DOHH2 (cell line): Measurements from ENCODE around the gene RIN3.

Source experiments
- H3F3A ChIP-seq: fragments of 200-600 bp; sonication (generic), shearing (Covaris generic); 2 replicates; pipeline ENCODE4 v1.6.0; 2016; ENCODE audit warnings: antibody characterized with exemption, mild to moderate bottlenecking; ENCODE audit not compliant: control insufficient read depth, insufficient read depth
- H3K27ac ChIP-seq: fragments of 200-600 bp; sonication (generic); 2 replicates; pipeline ENCODE4 v1.5.1; 2014; ENCODE audit warnings: low read depth, mild to moderate bottlenecking, low read length, moderate library complexity
- H3K27me3 ChIP-seq: fragments of 200-600 bp; sonication (generic); 2 replicates; pipeline ENCODE4 v1.6.1; 2014; ENCODE audit warnings: mild to moderate bottlenecking, low read length, mixed read lengths; ENCODE audit not compliant: control insufficient read depth
- H3K36me3 ChIP-seq: fragments of 200-600 bp; sonication (generic); 2 replicates; pipeline ENCODE4 v1.6.1; 2014; ENCODE audit warnings: mild to moderate bottlenecking, low read length, moderate library complexity, mixed read lengths; ENCODE audit not compliant: control insufficient read depth
- H3K4me1 ChIP-seq: fragments of 200-600 bp; sonication (generic); 2 replicates; pipeline ENCODE4 v1.6.1; 2014; ENCODE audit warnings: mild to moderate bottlenecking, low read length, mixed read lengths; ENCODE audit not compliant: control insufficient read depth
- H3K4me2 ChIP-seq: fragments of 200-600 bp; sonication (generic); 2 replicates; pipeline ENCODE4 v1.6.0; 2014; ENCODE audit warnings: mild to moderate bottlenecking, low read length, moderate library complexity
- H3K4me3 ChIP-seq: fragments of 200-600 bp; sonication (generic); 2 replicates; pipeline ENCODE4 v1.5.1; 2014; ENCODE audit warnings: mild to moderate bottlenecking, low read length, mixed read lengths
- H3K79me2 ChIP-seq: fragments of 200-600 bp; sonication (generic); 2 replicates; pipeline ENCODE4 v1.6.1; 2014; ENCODE audit warnings: mild to moderate bottlenecking, low read length, mixed read lengths; ENCODE audit not compliant: control insufficient read depth
- H3K9me2 ChIP-seq: fragments of 200-600 bp; sonication (generic); replicated peaks from 2 replicates; pipeline ENCODE4 v1.6.1; 2014; ENCODE audit warnings: mild to moderate bottlenecking, low read length, mixed read lengths; ENCODE audit not compliant: control insufficient read depth
- H3K9me3 ChIP-seq: fragments of 200-600 bp; sonication (generic); 2 replicates; pipeline ENCODE4 v1.6.1; 2014; ENCODE audit warnings: antibody characterized with exemption, low read length, mixed read lengths; ENCODE audit not compliant: control insufficient read depth, insufficient read depth
- H4K20me1 ChIP-seq: fragments of 200-600 bp; sonication (generic); 2 replicates; pipeline ENCODE4 v1.6.0; 2014; ENCODE audit warnings: low read depth, mild to moderate bottlenecking, antibody characterized with exemption, low read length, moderate library complexity; ENCODE audit not compliant: control insufficient read depth, insufficient read depth
- CTCF ChIP-seq: fragments of 200-600 bp; sonication (generic); IDR thresholded peaks from one replicate; pipeline ENCODE4 v1.5.1; 2014; ENCODE audit warnings: antibody characterized with exemption, mild to moderate bottlenecking, low read depth, low read length; ENCODE audit not compliant: poor library complexity, severe bottlenecking
- EZH2phosphoT487 ChIP-seq: fragments of 200-600 bp; sonication (generic); IDR thresholded peaks from 2 replicates; pipeline ENCODE4 v1.6.1; 2017; ENCODE audit warnings: borderline replicate concordance, mild to moderate bottlenecking, antibody characterized with exemption, low read length, moderate library complexity, mixed read lengths

RIN3 gene

DNA sequence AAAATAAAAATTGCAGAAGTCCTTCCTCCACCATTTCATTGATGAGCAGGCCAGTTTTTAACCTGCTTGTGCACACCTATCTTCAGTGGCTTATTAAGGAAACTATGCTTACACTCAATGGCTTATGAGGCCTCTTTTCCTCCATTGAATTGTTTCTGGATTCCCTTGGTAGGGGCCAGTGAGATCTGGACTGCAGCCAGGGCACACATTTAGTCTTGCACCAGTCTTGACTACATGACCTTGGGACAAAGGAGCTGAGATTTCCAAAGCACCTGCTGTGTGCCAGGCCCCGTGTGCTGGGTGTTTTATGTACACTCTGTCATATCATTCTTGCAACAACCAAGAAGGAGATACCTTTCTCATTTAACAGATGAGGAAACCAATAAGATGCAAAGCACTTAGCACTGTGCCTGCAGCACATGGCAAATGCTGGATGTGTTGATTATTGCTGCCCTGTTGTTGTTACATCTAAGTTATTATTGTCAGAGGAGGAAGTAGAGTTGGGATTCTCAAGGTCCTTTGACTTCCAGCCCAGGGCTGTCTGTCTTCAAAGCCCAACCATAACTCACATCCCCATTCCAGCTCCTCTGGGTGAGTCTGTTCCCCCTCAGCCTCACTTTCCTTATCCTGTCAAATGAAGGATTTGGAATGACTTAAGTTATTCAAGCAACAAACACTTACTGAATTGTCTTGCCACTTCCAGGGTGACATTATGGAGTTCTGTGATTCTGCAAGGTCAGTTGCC, 31.6 kb upstream of the RIN3 start:
- Histone ChIP-seq H4K20me1 (no peaks in the 10 kb centered on the region), H3K9me2 (no peaks in the 10 kb centered on the region), H3K4me3 (no peak overlapping the region), H3K9me3 (no peaks in the 10 kb centered on the region), H3K36me3 (no peaks in the 10 kb centered on the region), H3F3A (no peaks in the 10 kb centered on the region), H3K27ac (no peak overlapping the region), H3K4me2 (no peak overlapping the region), H3K79me2 (no peaks in the 10 kb centered on the region), H3K4me1 (no peaks in the 10 kb centered on the region), H3K27me3 (peaks cover 2% of the 10 kb centered on the region; the same call in 1 of the 2 replicates)
- TF ChIP-seq EZH2phosphoT487 (no peak), CTCF (no peak)

DNA sequence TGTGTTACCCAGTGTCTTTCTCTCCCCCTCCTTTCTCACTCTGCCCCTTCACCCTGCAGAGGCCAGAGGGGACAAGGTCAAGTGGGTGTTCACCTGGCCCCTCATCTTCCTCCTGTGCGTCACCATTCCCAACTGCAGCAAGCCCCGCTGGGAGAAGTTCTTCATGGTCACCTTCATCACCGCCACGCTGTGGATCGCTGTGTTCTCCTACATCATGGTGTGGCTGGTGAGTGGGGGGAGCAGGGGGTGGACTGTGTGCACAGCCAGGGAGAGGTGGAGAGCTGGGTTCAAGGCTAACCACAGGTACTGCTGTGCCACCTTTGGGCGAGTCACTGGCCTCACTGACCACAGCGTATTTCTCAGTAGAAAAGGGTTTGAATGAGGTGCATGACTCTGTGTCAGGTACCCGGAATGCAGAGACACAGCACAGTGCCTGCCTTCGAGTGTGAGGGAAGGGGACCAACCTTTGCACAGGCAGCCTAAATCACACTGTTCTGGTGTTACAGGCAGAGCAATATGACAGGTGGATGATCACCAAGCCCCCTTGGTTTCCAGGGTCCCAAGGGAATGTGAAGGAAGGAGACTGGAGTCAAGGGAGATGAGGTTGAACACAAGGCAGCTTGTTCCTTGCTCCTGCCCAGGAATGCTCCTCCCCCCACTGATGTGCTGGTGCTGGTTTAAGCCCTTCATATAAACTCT, 30.8 kb upstream of the RIN3 start:
- H3K36me3 ChIP-seq, result no peaks in the 10 kb centered on the region
- H3K9me3 ChIP-seq, result no peaks in the 10 kb centered on the region
- TF ChIP-seq CTCF (no peak), EZH2phosphoT487 (no peak)
- H3K27me3 ChIP-seq, result peaks cover 2% of the 10 kb centered on the region; the same call in 1 of the 2 replicates
- H3K4me3 ChIP-seq, result no peak overlapping the region
- no peaks in the 10 kb centered on the region for H4K20me1 ChIP-seq
- H3K27ac ChIP-seq, result no peak overlapping the region
- no peaks in the 10 kb centered on the region for H3F3A ChIP-seq
- no peak overlapping the region for H3K4me2 ChIP-seq
- no peaks in the 10 kb centered on the region for H3K4me1 ChIP-seq
- no peaks in the 10 kb centered on the region for H3K9me2 ChIP-seq
- no peaks in the 10 kb centered on the region for H3K79me2 ChIP-seq

DNA sequence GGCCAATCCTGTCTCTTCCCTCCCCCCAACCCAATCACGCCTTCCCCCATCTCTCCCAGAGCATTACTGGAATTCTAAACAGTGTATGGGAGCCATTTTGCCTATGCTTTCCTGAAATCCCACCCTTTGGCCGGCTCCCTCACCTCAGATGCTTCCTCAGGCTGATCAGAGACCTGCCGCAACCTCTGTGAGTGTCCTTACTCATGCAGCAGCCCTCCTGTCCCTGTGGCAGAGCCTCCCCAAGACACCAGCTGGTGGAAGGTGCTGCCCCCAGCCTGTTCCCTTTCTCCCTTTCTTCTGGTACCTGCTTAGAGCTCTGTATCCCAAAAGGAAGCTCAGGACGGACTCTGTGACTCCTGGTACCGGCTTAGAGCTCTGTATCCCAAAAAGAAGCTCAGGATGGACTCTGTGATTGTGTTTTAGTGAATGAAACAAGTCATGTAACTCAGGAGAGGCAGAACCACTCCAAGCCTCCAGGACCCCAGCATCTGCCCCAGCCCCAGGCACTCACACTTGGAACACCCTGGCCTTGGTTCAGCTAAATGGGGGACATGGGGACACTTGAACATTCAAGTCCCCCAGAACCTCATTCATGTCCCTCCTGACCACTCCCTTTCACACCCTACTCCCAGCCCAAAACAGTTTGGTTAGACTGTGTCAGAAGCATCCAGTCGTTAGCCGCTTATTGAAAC, 29.3 kb upstream of the RIN3 start:
- H3K9me3 ChIP-seq, result no peaks in the 10 kb centered on the region
- no peaks in the 10 kb centered on the region for H3K4me1 ChIP-seq
- no peak for TF ChIP-seq CTCF
- TF ChIP-seq EZH2phosphoT487, result no peak
- no peaks in the 10 kb centered on the region for H3K79me2 ChIP-seq
- H3K27me3 ChIP-seq, result peaks cover 2% of the 10 kb centered on the region; the same call in 1 of the 2 replicates
- H3K4me3 ChIP-seq, result no peak overlapping the region
- no peak overlapping the region for H3K4me2 ChIP-seq
- no peaks in the 10 kb centered on the region for H4K20me1 ChIP-seq
- no peak overlapping the region for H3K27ac ChIP-seq
- no peaks in the 10 kb centered on the region for H3F3A ChIP-seq
- no peaks in the 10 kb centered on the region for H3K36me3 ChIP-seq
- no peaks in the 10 kb centered on the region for H3K9me2 ChIP-seq
